Neural cell (in vitro differentiated cells): Measurements from ENCODE around the gene SMPD3. TPM values are rescaled to one million over a fixed set of nuclear protein-coding genes. Genes with fewer than 3 reads are reported as not detected.

ENCODE experiments used
- H2AFZ ChIP-seq: fragments of 200-600, 300-800 bp; sonication (generic), shearing (Covaris generic); 2 replicates; pipeline ENCODE4 v1.6.0; 2014; ENCODE audit warnings: low read depth, mild to moderate bottlenecking, antibody characterized with exemption, low read length, moderate library complexity
- H3F3A ChIP-seq: fragments of 200-600 bp; shearing (Covaris generic); 2 replicates; pipeline ENCODE4 v1.6.1; 2016; ENCODE audit warnings: mild to moderate bottlenecking, moderate library complexity, mixed read lengths, antibody characterized with exemption, low read length; ENCODE audit not compliant: insufficient read depth, poor library complexity, severe bottlenecking
- H3K27ac ChIP-seq: fragments of 200-600, 300-800 bp; sonication (generic), shearing (Covaris generic); 2 replicates; pipeline ENCODE4 v1.5.1; 2014; ENCODE audit warnings: mild to moderate bottlenecking, low read length, moderate library complexity
- H3K27me3 ChIP-seq: fragments of 300-800, 200-600 bp; sonication (generic), shearing (Covaris generic); 2 replicates; pipeline ENCODE4 v1.6.0; 2014; ENCODE audit warnings: mild to moderate bottlenecking, low read depth, low read length, moderate library complexity; ENCODE audit not compliant: insufficient read depth
- H3K36me3 ChIP-seq: fragments of 300-800, 200-600 bp; sonication (generic), shearing (Covaris generic); 2 replicates; pipeline ENCODE4 v1.5.1; 2014; ENCODE audit warnings: mild to moderate bottlenecking, antibody characterized with exemption, low read length, moderate library complexity; ENCODE audit not compliant: insufficient read depth
- H3K4me2 ChIP-seq: fragments of 300-800, 200-600 bp; sonication (generic), shearing (Covaris generic); 2 replicates; pipeline ENCODE4 v1.6.0; 2014; ENCODE audit warnings: mild to moderate bottlenecking, low read length
- H3K4me3 ChIP-seq: fragments of 300-800, 200-600 bp; sonication (generic), shearing (Covaris generic); 2 replicates; pipeline ENCODE4 v1.5.1; 2014; ENCODE audit warnings: mild to moderate bottlenecking, low read length, moderate library complexity
- H3K79me2 ChIP-seq: fragments of 200-600 bp; shearing (Covaris generic); replicated peaks from 2 replicates; pipeline ENCODE4 v1.6.0; 2014; ENCODE audit warnings: mild to moderate bottlenecking, low read length, moderate library complexity; ENCODE audit not compliant: insufficient read depth
- H3K9ac ChIP-seq: fragments of 300-800, 200-600 bp; sonication (generic), shearing (Covaris generic); 2 replicates; pipeline ENCODE4 v1.6.1; 2016; ENCODE audit warnings: mild to moderate bottlenecking, low read length, mixed read lengths
- H3K9me2 ChIP-seq: fragments of 200-600 bp; shearing (Covaris generic); 2 replicates; pipeline ENCODE4 v1.6.1; 2016; ENCODE audit warnings: mild to moderate bottlenecking, low read length, mixed read lengths; ENCODE audit not compliant: insufficient read depth
- H3K9me3 ChIP-seq: fragments of 200-600, 300-800 bp; sonication (generic), shearing (Covaris generic); 2 replicates; pipeline ENCODE4 v1.6.1; 2016; ENCODE audit warnings: mild to moderate bottlenecking, mixed run types, low read length, moderate library complexity, mixed read lengths
- H4K20me1 ChIP-seq: fragments of 200-600 bp; shearing (Covaris generic); 2 replicates; pipeline ENCODE4 v1.6.1; 2016; ENCODE audit warnings: mild to moderate bottlenecking, mixed run types; ENCODE audit not compliant: insufficient read depth
- CTCF ChIP-seq: fragments of 450-650 bp; IDR thresholded peaks from 2 replicates; pipeline ENCODE4 v1.5.1; 2014; ENCODE audit warnings: antibody characterized with exemption, mild to moderate bottlenecking, moderate library complexity; ENCODE audit not compliant: poor library complexity, severe bottlenecking
- EP300 ChIP-seq: fragments of 450-650 bp; conservative IDR thresholded peaks from 2 replicates; pipeline ENCODE4 v1.6.1; 2014; ENCODE audit warnings: antibody characterized with exemption, mild to moderate bottlenecking, moderate library complexity; ENCODE audit not compliant: poor library complexity, severe bottlenecking
- EZH2 ChIP-seq: fragments of 200-600, 300-800 bp; shearing (Covaris generic), sonication (generic); IDR thresholded peaks from 2 replicates; pipeline ENCODE4 v1.6.1; 2014; ENCODE audit warnings: antibody characterized with exemption, low read length, borderline replicate concordance, mild to moderate bottlenecking; ENCODE audit not compliant: insufficient read depth, poor library complexity, severe bottlenecking
- MXI1 ChIP-seq: fragments of 450-650 bp; conservative IDR thresholded peaks from 2 replicates; pipeline ENCODE4 v1.6.1; 2014; ENCODE audit warnings: antibody characterized with exemption, mild to moderate bottlenecking; ENCODE audit not compliant: poor library complexity, severe bottlenecking
- POLR2AphosphoS5 ChIP-seq: IDR thresholded peaks from 2 replicates; pipeline ENCODE4 v1.6.1; 2012
- RAD21 ChIP-seq: fragments of 450-650 bp; conservative IDR thresholded peaks from 2 replicates; pipeline ENCODE4 v1.6.1; 2014; ENCODE audit warnings: antibody characterized with exemption, mild to moderate bottlenecking, moderate library complexity
- REST ChIP-seq: IDR thresholded peaks from 2 replicates; pipeline ENCODE4 v1.6.1; 2012; ENCODE audit warnings: borderline replicate concordance
- SMC3 ChIP-seq: fragments of 450-650 bp; conservative IDR thresholded peaks from 2 replicates; pipeline ENCODE4 v1.6.1; 2014; ENCODE audit warnings: antibody characterized with exemption, mild to moderate bottlenecking, moderate library complexity; ENCODE audit not compliant: poor library complexity
- TAF1 ChIP-seq: IDR thresholded peaks from 2 replicates; pipeline ENCODE4 v1.6.1; 2012; ENCODE audit warnings: low read depth
- polyA plus RNA-seq: library from polyadenylated mRNA; depleted of rRNA; stranded (reverse); fragments of >200 nt; gene quantifications from 2 replicates; pipeline ENCODE4 v1.2.3, GENCODE V29; 2014

SMPD3 gene
- polyA plus RNA-seq, 1 donor from 2014 or later, result 42.7 TPM

GRCh38 chr16:68310774-68311511 lies 137.4 kb downstream of the SMPD3 start, which contains the start of the genes PRMT7 and SLC7A6OS:
TSS of gene PRMT7 (plus strand) at chr16:68311019. CDS start at chr16:68315980, 4,961 bp downstream.
TSS of gene SLC7A6OS (minus strand) at chr16:68310946. CDS start at chr16:68310926, 20 bp downstream.
- H3K27ac ChIP-seq, result peak within 1 kb of the TSS; percentile 79
- H2AFZ ChIP-seq, result peak within 1 kb of the TSS; percentile 83
- H4K20me1 ChIP-seq, result no peaks in the 10 kb centered on the region
- H3K36me3 ChIP-seq, result peaks cover 4% of the 10 kb centered on the region
- H3F3A ChIP-seq, result no peaks in the 10 kb centered on the region
- H3K9me3 ChIP-seq, result no peaks in the 10 kb centered on the region
- peak within 1 kb of the TSS; percentile 73 for H3K4me2 ChIP-seq
- peaks cover 15% of the 10 kb centered on the region for H3K79me2 ChIP-seq
- H3K9me2 ChIP-seq, result no peaks in the 10 kb centered on the region
- peak within 1 kb of the TSS; percentile 83 for H3K9ac ChIP-seq
- peak; percentile 61 for TF ChIP-seq TAF1
- peak; percentile 91 for TF ChIP-seq POLR2AphosphoS5
- TF ChIP-seq EP300, result peak; percentile 41
- peak; percentile 49 for TF ChIP-seq SMC3
- TF ChIP-seq MXI1, result peak; percentile 89
- TF ChIP-seq EZH2, result no peak
- peak; percentile 47 for TF ChIP-seq CTCF
- TF ChIP-seq REST, result peak; percentile 79
- TF ChIP-seq RAD21, result no peak
- H3K4me3 ChIP-seq, result peak within 1 kb of the TSS; percentile 100
- no peaks in the 10 kb centered on the region for H3K27me3 ChIP-seq

- no peaks in the 10 kb centered on the region for H3K36me3 ChIP-seq
- peak overlapping the region; percentile 83 for H2AFZ ChIP-seq
- H3F3A ChIP-seq, result no peaks in the 10 kb centered on the region
- H4K20me1 ChIP-seq, result no peaks in the 10 kb centered on the region
- H3K4me2 ChIP-seq, result peak overlapping the region; percentile 71
- no peaks in the 10 kb centered on the region for H3K27me3 ChIP-seq
- peak overlapping the region; percentile 83 for H3K9ac ChIP-seq
- H3K27ac ChIP-seq, result peak overlapping the region; percentile 79
- H3K4me3 ChIP-seq, result peak overlapping the region; percentile 100
- H3K9me3 ChIP-seq, result no peaks in the 10 kb centered on the region
- peaks cover 15% of the 10 kb centered on the region for H3K79me2 ChIP-seq
- no peaks in the 10 kb centered on the region for H3K9me2 ChIP-seq
- TF ChIP-seq SMC3 (no peak), EP300 (no peak), POLR2AphosphoS5 (no peak), TAF1 (no peak), EZH2 (no peak), CTCF (no peak), RAD21 (no peak), MXI1 (no peak), REST (no peak)
Observed at GRCh38 chr16:68310437-68310773, 137.9 kb downstream of the SMPD3 start.
